ENCODE data around the gene ABCA4. TPM values are rescaled to one million over a fixed set of nuclear protein-coding genes. Genes with fewer than 3 reads are reported as not detected.

ABCA4 gene
- total and polyA plus RNA-seq, 2 experiments from 2014 or later = 0.20 to 3.7 TPM

DNA sequence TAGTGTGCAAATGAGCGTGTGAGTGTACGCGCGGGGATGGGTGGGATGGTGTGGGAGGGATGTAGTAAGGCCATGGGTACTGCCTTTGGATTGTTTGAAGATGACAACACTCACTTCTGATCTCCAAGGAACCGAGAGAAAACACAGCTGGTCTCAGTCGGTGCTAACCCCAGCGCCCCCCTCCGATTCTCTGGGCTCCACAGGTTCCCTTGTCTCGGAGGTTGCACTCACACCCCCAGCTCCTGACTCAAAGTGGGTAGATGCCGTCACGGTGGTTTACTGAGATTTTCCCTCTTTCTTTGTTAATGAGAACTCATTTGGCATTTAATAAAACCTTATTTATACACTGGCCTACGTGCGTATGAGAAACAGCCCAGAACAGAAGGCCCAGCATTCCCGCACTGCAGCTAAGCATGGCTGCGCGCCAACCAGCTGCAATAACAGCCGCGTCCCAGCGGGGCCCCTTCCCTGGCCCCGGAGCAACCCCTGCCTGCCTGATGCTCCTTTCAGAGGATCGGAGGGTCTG, 25.8 kb downstream of the ABCA4 start:
- Histone ChIP-seq H3K4me2 (ENCODE audit: unreplicated experiment) (peak overlapping the region; percentile 58), H3K79me2 (ENCODE audit: insufficient read depth) (no peaks in the 10 kb centered on the region), H3K36me3 (ENCODE audit: low read depth) (no peaks in the 10 kb centered on the region), H3K27ac (peak overlapping the region; percentile 23), H3K27me3 (replicated peaks; ENCODE audit: insufficient read depth) (no peaks in the 10 kb centered on the region), H3K9me2 (ENCODE audit: insufficient read depth) (no peaks in the 10 kb centered on the region), H2AFZ (peak overlapping the region; percentile 69), H4K20me1 (ENCODE audit: insufficient read depth) (no peaks in the 10 kb centered on the region), H3K4me3 (no peak overlapping the region), H3K9me3 (ENCODE audit: low read depth) (no peaks in the 10 kb centered on the region), H3F3A (ENCODE audit: insufficient read depth) (no peaks in the 10 kb centered on the region; the same call in 1 of the 2 replicates), H3K4me1 (ENCODE audit: insufficient read depth) (peaks cover 28% of the 10 kb centered on the region), H3K9ac (peak overlapping the region; percentile 36; the same call in 1 of the 2 replicates)
- in situ Hi-C loops (cut with MboI) = no loop called here
- TF ChIP-seq EZH2phosphoT487 (IDR thresholded peaks at IDR 0.05; ENCODE audit: insufficient read depth, low read depth) (no peak), EZH2 (IDR thresholded peaks at IDR 0.05; ENCODE audit: insufficient read depth, poor library complexity, severe bottlenecking) (no peak)
- WGBS, 2 experiments (ENCODE audit: low coverage in 1 of 2, low lambda C conversion rate in 2 of 2, missing lambda C conversion rate in 2 of 2) = 17 to 18% methylated on average over 21 of the region's 21 CpGs
- DNase-seq = peak; percentile 89

DNA sequence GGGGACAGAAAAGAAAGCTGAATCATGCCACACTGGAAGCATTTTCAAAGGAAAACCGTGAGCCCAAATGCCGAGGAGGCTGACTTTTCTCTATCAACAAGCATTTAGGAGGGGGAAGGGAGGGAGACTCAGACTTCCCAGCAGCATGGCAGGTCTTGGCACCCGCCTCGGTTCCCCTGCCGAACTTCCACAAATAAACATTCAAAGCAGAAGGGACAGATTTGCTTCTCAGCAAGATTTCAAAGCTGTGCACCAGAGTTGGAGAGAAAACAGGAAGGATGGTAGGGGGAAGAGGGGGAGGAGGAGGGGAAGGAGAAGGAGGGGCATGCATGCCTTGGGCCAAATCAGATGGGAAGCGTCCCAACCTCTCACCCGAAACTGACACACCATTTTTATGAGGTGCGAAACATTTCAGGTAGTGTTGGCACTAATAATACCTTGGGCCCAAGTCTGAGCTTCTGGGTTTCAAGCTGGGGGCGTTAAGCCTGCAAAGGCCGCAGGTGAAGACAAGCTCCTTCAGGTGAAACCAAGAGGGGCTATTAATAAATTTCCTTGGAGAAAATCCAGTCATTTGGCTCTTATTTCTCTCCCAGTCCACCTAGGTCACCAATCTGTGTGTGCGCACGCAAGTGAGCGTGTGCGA, 26.4 kb downstream of the ABCA4 start:
- in situ Hi-C loops (cut with MboI) = no loop called here
- H3K27ac ChIP-seq = peak overlapping the region; percentile 23
- H3K9me2 ChIP-seq (ENCODE audit: insufficient read depth) = no peaks in the 10 kb centered on the region
- peak; percentile 67 for DNase-seq
- peak overlapping the region; percentile 58 for H3K4me2 ChIP-seq (ENCODE audit: unreplicated experiment)
- peak overlapping the region; percentile 5; the same call in 1 of the 2 replicates for H3K9ac ChIP-seq
- H3K79me2 ChIP-seq (ENCODE audit: insufficient read depth) = no peaks in the 10 kb centered on the region
- H3K27me3 ChIP-seq (replicated peaks; ENCODE audit: insufficient read depth) = no peaks in the 10 kb centered on the region
- H4K20me1 ChIP-seq (ENCODE audit: insufficient read depth) = no peaks in the 10 kb centered on the region
- TF ChIP-seq EZH2 (IDR thresholded peaks at IDR 0.05; ENCODE audit: insufficient read depth, poor library complexity, severe bottlenecking) (no peak), EZH2phosphoT487 (IDR thresholded peaks at IDR 0.05; ENCODE audit: insufficient read depth, low read depth) (no peak)
- H3F3A ChIP-seq (ENCODE audit: insufficient read depth) = no peaks in the 10 kb centered on the region; the same call in 1 of the 2 replicates
- peak overlapping the region; percentile 69 for H2AFZ ChIP-seq
- WGBS, 2 experiments (ENCODE audit: low coverage in 1 of 2, low lambda C conversion rate in 2 of 2, missing lambda C conversion rate in 2 of 2) = 31 to 33% methylated on average over 14 of the region's 14 CpGs
- no peaks in the 10 kb centered on the region for H3K9me3 ChIP-seq (ENCODE audit: low read depth)
- peaks cover 28% of the 10 kb centered on the region for H3K4me1 ChIP-seq (ENCODE audit: insufficient read depth)
- peak overlapping the region; percentile 22 for H3K4me3 ChIP-seq
- H3K36me3 ChIP-seq (ENCODE audit: low read depth) = no peaks in the 10 kb centered on the region

DNA sequence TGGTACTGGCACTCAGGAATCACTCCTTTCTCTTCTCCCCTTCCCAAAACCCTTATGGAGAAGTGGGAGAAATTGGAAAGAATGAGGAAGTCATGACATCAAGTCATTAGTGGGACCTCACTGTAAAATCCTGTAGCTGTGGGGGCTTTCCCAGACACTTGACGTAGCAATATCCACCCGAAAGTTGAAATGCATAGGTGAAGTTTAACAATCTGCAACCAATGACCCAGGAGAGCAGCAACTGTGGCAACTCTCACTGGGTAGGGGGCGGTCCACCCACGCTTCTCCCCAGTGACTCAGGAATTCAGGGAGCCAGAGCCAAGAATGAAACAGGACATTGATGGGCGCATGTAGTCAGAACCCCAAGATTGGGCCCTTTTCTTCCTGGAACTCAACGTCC, 27.0 kb downstream of the ABCA4 start:
- Histone ChIP-seq H3K27me3 (replicated peaks; ENCODE audit: insufficient read depth) (no peaks in the 10 kb centered on the region), H3K4me1 (ENCODE audit: insufficient read depth) (peaks cover 28% of the 10 kb centered on the region), H2AFZ (peak overlapping the region; percentile 69), H3K9ac (peak overlapping the region; percentile 5; the same call in 1 of the 2 replicates), H3K4me3 (peak overlapping the region; percentile 22), H3K9me3 (ENCODE audit: low read depth) (no peaks in the 10 kb centered on the region), H4K20me1 (ENCODE audit: insufficient read depth) (no peaks in the 10 kb centered on the region), H3K36me3 (ENCODE audit: low read depth) (no peaks in the 10 kb centered on the region), H3K79me2 (ENCODE audit: insufficient read depth) (no peaks in the 10 kb centered on the region), H3K27ac (peak overlapping the region; percentile 23), H3K9me2 (ENCODE audit: insufficient read depth) (no peaks in the 10 kb centered on the region), H3K4me2 (ENCODE audit: unreplicated experiment) (peak overlapping the region; percentile 58), H3F3A (ENCODE audit: insufficient read depth) (no peaks in the 10 kb centered on the region; the same call in 1 of the 2 replicates)
- DNase-seq = peak; percentile 46
- 26 to 32% methylated on average over 6 of the region's 6 CpGs for WGBS, 2 experiments (ENCODE audit: low coverage in 1 of 2, low lambda C conversion rate in 2 of 2, missing lambda C conversion rate in 2 of 2)
- TF ChIP-seq EZH2 (IDR thresholded peaks at IDR 0.05; ENCODE audit: insufficient read depth, poor library complexity, severe bottlenecking) = no peak
- TF ChIP-seq EZH2phosphoT487 (IDR thresholded peaks at IDR 0.05; ENCODE audit: insufficient read depth, low read depth) = no peak
- in situ Hi-C loops (cut with MboI) = no loop called here

GRCh38 chr1:94093396-94093795, 27.6 kb downstream of the ABCA4 start:
- Histone ChIP-seq H3K4me1 (ENCODE audit: insufficient read depth) (peaks cover 28% of the 10 kb centered on the region), H3K9me3 (ENCODE audit: low read depth) (no peaks in the 10 kb centered on the region), H3K27ac (no peak overlapping the region), H3K4me2 (ENCODE audit: unreplicated experiment) (no peak overlapping the region), H3K79me2 (ENCODE audit: insufficient read depth) (no peaks in the 10 kb centered on the region), H4K20me1 (ENCODE audit: insufficient read depth) (no peaks in the 10 kb centered on the region), H3K36me3 (ENCODE audit: low read depth) (no peaks in the 10 kb centered on the region), H3F3A (ENCODE audit: insufficient read depth) (no peaks in the 10 kb centered on the region; the same call in 1 of the 2 replicates), H3K27me3 (replicated peaks; ENCODE audit: insufficient read depth) (no peaks in the 10 kb centered on the region), H3K4me3 (no peak overlapping the region), H3K9me2 (ENCODE audit: insufficient read depth) (no peaks in the 10 kb centered on the region), H3K9ac (no peak overlapping the region), H2AFZ (no peak overlapping the region)
- 85 to 91% methylated on average over 4 of the region's 4 CpGs for WGBS, 2 experiments (ENCODE audit: low coverage in 1 of 2, low lambda C conversion rate in 2 of 2, missing lambda C conversion rate in 2 of 2)
- TF ChIP-seq EZH2phosphoT487 (IDR thresholded peaks at IDR 0.05; ENCODE audit: insufficient read depth, low read depth) = no peak
- no peak for TF ChIP-seq EZH2 (IDR thresholded peaks at IDR 0.05; ENCODE audit: insufficient read depth, poor library complexity, severe bottlenecking)
- no peak for DNase-seq
- in situ Hi-C loops (cut with MboI) = no loop called here
